DOHH2 (cell line): ENCODE results near the gene DNPEP.

Experiments
- H3F3A ChIP-seq: fragments of 200-600 bp; sonication (generic), shearing (Covaris generic); 2 replicates; pipeline ENCODE4 v1.6.0; 2016; ENCODE audit warnings: antibody characterized with exemption, mild to moderate bottlenecking; ENCODE audit not compliant: control insufficient read depth, insufficient read depth
- H3K27ac ChIP-seq: fragments of 200-600 bp; sonication (generic); 2 replicates; pipeline ENCODE4 v1.5.1; 2014; ENCODE audit warnings: low read depth, mild to moderate bottlenecking, low read length, moderate library complexity
- H3K27me3 ChIP-seq: fragments of 200-600 bp; sonication (generic); 2 replicates; pipeline ENCODE4 v1.6.1; 2014; ENCODE audit warnings: mild to moderate bottlenecking, low read length, mixed read lengths; ENCODE audit not compliant: control insufficient read depth
- H3K36me3 ChIP-seq: fragments of 200-600 bp; sonication (generic); 2 replicates; pipeline ENCODE4 v1.6.1; 2014; ENCODE audit warnings: mild to moderate bottlenecking, low read length, moderate library complexity, mixed read lengths; ENCODE audit not compliant: control insufficient read depth
- H3K4me1 ChIP-seq: fragments of 200-600 bp; sonication (generic); 2 replicates; pipeline ENCODE4 v1.6.1; 2014; ENCODE audit warnings: mild to moderate bottlenecking, low read length, mixed read lengths; ENCODE audit not compliant: control insufficient read depth
- H3K4me2 ChIP-seq: fragments of 200-600 bp; sonication (generic); 2 replicates; pipeline ENCODE4 v1.6.0; 2014; ENCODE audit warnings: mild to moderate bottlenecking, low read length, moderate library complexity
- H3K4me3 ChIP-seq: fragments of 200-600 bp; sonication (generic); 2 replicates; pipeline ENCODE4 v1.5.1; 2014; ENCODE audit warnings: mild to moderate bottlenecking, low read length, mixed read lengths
- H3K79me2 ChIP-seq: fragments of 200-600 bp; sonication (generic); 2 replicates; pipeline ENCODE4 v1.6.1; 2014; ENCODE audit warnings: mild to moderate bottlenecking, low read length, mixed read lengths; ENCODE audit not compliant: control insufficient read depth
- H3K9me2 ChIP-seq: fragments of 200-600 bp; sonication (generic); replicated peaks from 2 replicates; pipeline ENCODE4 v1.6.1; 2014; ENCODE audit warnings: mild to moderate bottlenecking, low read length, mixed read lengths; ENCODE audit not compliant: control insufficient read depth
- H3K9me3 ChIP-seq: fragments of 200-600 bp; sonication (generic); 2 replicates; pipeline ENCODE4 v1.6.1; 2014; ENCODE audit warnings: antibody characterized with exemption, low read length, mixed read lengths; ENCODE audit not compliant: control insufficient read depth, insufficient read depth
- H4K20me1 ChIP-seq: fragments of 200-600 bp; sonication (generic); 2 replicates; pipeline ENCODE4 v1.6.0; 2014; ENCODE audit warnings: low read depth, mild to moderate bottlenecking, antibody characterized with exemption, low read length, moderate library complexity; ENCODE audit not compliant: control insufficient read depth, insufficient read depth
- EZH2phosphoT487 ChIP-seq: fragments of 200-600 bp; sonication (generic); IDR thresholded peaks from 2 replicates; pipeline ENCODE4 v1.6.1; 2017; ENCODE audit warnings: borderline replicate concordance, mild to moderate bottlenecking, antibody characterized with exemption, low read length, moderate library complexity, mixed read lengths
- TF ChIP-seq, protein P1 (sequence below): fragments of 200-600 bp; sonication (generic); IDR thresholded peaks from one replicate; pipeline ENCODE4 v1.5.1; 2014; ENCODE audit warnings: antibody characterized with exemption, mild to moderate bottlenecking, low read depth, low read length; ENCODE audit not compliant: poor library complexity, severe bottlenecking

The DNPEP gene

DNA sequence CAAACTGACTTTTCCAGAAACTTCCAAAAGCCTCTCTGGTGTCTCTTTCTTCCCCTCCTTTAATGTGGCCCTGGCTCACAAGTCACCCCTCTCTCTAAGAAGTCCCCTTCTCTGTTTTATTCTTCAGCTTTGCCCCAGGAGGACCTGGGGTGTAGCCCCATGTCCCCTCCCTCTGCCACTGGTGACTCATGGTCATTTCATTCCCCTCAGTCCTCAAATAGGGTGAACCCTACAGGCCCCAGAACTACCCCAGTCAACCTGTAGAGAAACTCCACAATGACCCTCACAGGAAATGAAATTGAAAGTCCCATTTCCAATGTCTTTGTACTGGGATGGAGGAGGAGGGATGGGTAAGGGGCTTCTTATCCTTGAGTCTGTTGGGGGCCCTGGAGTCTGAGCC, 40.8 kb upstream of the DNPEP start:
- Histone ChIP-seq H3K27ac (no peak overlapping the region), H3K9me2 (no peaks in the 10 kb centered on the region), H3F3A (no peaks in the 10 kb centered on the region), H3K27me3 (no peaks in the 10 kb centered on the region; the same call in 1 of the 2 replicates), H4K20me1 (no peaks in the 10 kb centered on the region), H3K4me2 (no peak overlapping the region), H3K36me3 (no peaks in the 10 kb centered on the region), H3K79me2 (no peaks in the 10 kb centered on the region), H3K4me1 (no peaks in the 10 kb centered on the region), H3K9me3 (no peaks in the 10 kb centered on the region), H3K4me3 (no peak overlapping the region)
- TF ChIP-seq EZH2phosphoT487: no peak
- TF ChIP-seq, protein P1, sequence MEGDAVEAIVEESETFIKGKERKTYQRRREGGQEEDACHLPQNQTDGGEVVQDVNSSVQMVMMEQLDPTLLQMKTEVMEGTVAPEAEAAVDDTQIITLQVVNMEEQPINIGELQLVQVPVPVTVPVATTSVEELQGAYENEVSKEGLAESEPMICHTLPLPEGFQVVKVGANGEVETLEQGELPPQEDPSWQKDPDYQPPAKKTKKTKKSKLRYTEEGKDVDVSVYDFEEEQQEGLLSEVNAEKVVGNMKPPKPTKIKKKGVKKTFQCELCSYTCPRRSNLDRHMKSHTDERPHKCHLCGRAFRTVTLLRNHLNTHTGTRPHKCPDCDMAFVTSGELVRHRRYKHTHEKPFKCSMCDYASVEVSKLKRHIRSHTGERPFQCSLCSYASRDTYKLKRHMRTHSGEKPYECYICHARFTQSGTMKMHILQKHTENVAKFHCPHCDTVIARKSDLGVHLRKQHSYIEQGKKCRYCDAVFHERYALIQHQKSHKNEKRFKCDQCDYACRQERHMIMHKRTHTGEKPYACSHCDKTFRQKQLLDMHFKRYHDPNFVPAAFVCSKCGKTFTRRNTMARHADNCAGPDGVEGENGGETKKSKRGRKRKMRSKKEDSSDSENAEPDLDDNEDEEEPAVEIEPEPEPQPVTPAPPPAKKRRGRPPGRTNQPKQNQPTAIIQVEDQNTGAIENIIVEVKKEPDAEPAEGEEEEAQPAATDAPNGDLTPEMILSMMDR: no peak

GRCh38 chr2:219426534-219427136, 38.9 kb upstream of the DNPEP start:
- Histone ChIP-seq H3K79me2 (no peaks in the 10 kb centered on the region), H3K4me3 (no peak overlapping the region), H3K27me3 (no peaks in the 10 kb centered on the region; the same call in 1 of the 2 replicates), H3K4me1 (no peaks in the 10 kb centered on the region), H3K9me2 (no peaks in the 10 kb centered on the region), H3K9me3 (no peaks in the 10 kb centered on the region), H3K27ac (no peak overlapping the region), H4K20me1 (no peaks in the 10 kb centered on the region), H3K36me3 (no peaks in the 10 kb centered on the region), H3F3A (no peaks in the 10 kb centered on the region), H3K4me2 (no peak overlapping the region)
- TF ChIP-seq, protein P1: no peak
- no peak for TF ChIP-seq EZH2phosphoT487

DNA sequence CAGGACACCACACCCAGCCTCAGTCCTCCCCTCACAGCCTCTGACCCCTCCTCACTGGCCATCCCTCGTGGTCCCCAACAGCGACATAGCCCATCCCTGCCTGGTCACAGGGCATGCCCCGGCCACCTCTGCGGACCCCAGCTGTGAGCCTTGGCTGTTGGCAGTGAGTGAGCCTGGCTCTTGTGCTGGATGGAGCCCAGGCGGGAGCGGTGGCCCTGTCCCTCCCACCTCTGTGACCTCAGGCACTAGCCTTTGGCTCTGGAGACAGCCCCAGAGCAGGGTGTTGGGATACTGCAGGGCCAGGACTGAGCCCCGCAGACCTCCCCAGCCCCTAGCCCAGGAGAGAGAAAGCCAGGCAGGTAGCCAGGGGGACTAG, 38.3 kb upstream of the DNPEP start:
- Histone ChIP-seq H3K4me2 (no peak overlapping the region), H3K9me2 (no peaks in the 10 kb centered on the region), H3K9me3 (no peaks in the 10 kb centered on the region), H3F3A (no peaks in the 10 kb centered on the region), H3K27ac (no peak overlapping the region), H3K36me3 (no peaks in the 10 kb centered on the region), H3K79me2 (no peaks in the 10 kb centered on the region), H3K4me3 (no peak overlapping the region), H3K27me3 (no peaks in the 10 kb centered on the region; the same call in 1 of the 2 replicates), H4K20me1 (no peaks in the 10 kb centered on the region), H3K4me1 (no peaks in the 10 kb centered on the region)
- TF ChIP-seq EZH2phosphoT487: no peak

DNA sequence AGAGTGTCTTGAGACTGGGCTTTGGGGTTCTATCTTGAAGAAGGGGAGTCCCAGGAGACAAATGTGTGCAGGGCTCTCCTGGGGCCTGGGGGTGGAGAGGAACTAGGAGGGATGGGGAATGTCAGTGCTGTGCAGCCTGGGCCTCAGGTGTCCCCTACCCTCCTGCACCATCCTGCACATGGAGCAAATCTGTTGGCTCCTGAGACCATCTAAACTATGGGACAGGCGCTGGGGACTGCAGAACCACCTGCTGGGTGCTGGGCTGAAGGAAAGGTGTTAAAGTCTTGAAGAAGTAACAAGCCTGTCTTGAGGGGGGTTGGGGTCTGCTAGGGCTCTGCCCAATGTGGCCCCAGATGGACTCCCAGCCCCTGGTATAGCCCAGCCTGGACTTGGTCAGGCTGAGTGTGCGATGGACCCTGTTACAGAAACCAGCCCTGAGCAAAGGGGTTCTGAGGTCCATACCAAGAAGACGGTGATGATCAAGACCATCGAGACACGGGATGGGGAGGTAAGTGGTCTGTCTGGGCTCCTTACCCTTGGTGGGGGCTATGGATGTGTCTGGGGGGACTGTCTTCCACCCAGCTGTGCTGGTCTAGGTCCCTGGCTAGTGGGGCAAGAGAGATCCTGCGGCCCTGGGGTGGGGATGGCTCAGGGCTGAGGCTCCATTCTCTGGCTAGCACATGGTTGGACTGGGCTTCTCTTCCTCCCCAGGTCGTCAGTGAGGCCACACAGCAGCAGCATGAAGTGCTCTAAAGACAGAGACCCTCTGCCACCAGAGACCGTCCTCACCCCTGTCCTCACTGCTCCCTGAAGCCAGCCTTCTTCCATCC, 37.7 kb upstream of the DNPEP start:
- no peaks in the 10 kb centered on the region for H3K9me3 ChIP-seq
- no peaks in the 10 kb centered on the region for H3F3A ChIP-seq
- H3K36me3 ChIP-seq: no peaks in the 10 kb centered on the region
- H3K79me2 ChIP-seq: no peaks in the 10 kb centered on the region
- no peaks in the 10 kb centered on the region for H3K9me2 ChIP-seq
- H3K4me3 ChIP-seq: no peak overlapping the region
- no peak overlapping the region for H3K4me2 ChIP-seq
- no peaks in the 10 kb centered on the region; the same call in 1 of the 2 replicates for H3K27me3 ChIP-seq
- H3K27ac ChIP-seq: no peak overlapping the region
- TF ChIP-seq, protein P1: no peak
- TF ChIP-seq EZH2phosphoT487: no peak
- H4K20me1 ChIP-seq: no peaks in the 10 kb centered on the region
- no peaks in the 10 kb centered on the region for H3K4me1 ChIP-seq
